GM12875 (cell line): ENCODE results near the gene C12orf60.
"Not testable (repeated sequence)": the region's sequence is repeated elsewhere in the genome, so short reads cannot be mapped to it uniquely, and the experiment has no call there.

Experiments
- H3K4me3 ChIP-seq: one replicate; pipeline ENCODE4 v1.5.1; 2011; ENCODE audit warnings: low read depth, low read length, control low read depth
- CTCF ChIP-seq: IDR thresholded peaks from 2 replicates; pipeline ENCODE4 v1.5.1; 2011; ENCODE audit warnings: low read depth, mild to moderate bottlenecking, control low read depth, inconsistent platforms, low read length, moderate library complexity, borderline replicate concordance; ENCODE audit not compliant: insufficient read depth

The C12orf60 gene

GRCh38 chr12:14803011-14803829 lies at the start of gene C12orf60, which contains the start of gene WBP11:
TSS of gene C12orf60 (plus strand) at chr12:14803670. CDS start at chr12:14822936, 19,266 bp downstream.
TSS of gene WBP11 (minus strand) at chr12:14803478. CDS start at chr12:14801383, 2,095 bp downstream.
- TF ChIP-seq CTCF, result no peak
- peak within 1 kb of the TSS; percentile 99 for H3K4me3 ChIP-seq

GRCh38 chr12:14756334-14757143 lies 46.9 kb upstream of the C12orf60 start:
- H3K4me3 ChIP-seq, result no peak overlapping the region
- TF ChIP-seq CTCF, result peak; percentile 18; the same call in 1 of the 2 replicates

- not testable (repeated sequence) for H3K4me3 ChIP-seq
Observed at GRCh38 chr12:14759711-14760280, 43.7 kb upstream of the C12orf60 start.

- TF ChIP-seq CTCF, result no peak
- no peak overlapping the region for H3K4me3 ChIP-seq
Observed at GRCh38 chr12:14765398-14765797, 38.1 kb upstream of the C12orf60 start.

GRCh38 chr12:14766020-14766419 lies 37.5 kb upstream of the C12orf60 start:
- H3K4me3 ChIP-seq, result not testable (repeated sequence)

- no peak for TF ChIP-seq CTCF
- no peak overlapping the region for H3K4me3 ChIP-seq
Observed at GRCh38 chr12:14766649-14767215, 36.7 kb upstream of the C12orf60 start.

- H3K4me3 ChIP-seq, result no peak overlapping the region
- TF ChIP-seq CTCF, result no peak
Observed at GRCh38 chr12:14767617-14768016, 35.9 kb upstream of the C12orf60 start.
